Progenitor cell of endocrine pancreas (in vitro differentiated cells): ENCODE data around the gene OSBPL10. TPM values are rescaled to one million over a fixed set of nuclear protein-coding genes. Genes with fewer than 3 reads are reported as not detected.
A peak's percentile ranks its signal among the peaks of the same experiment; 100 is the strongest.

ENCODE experiments used
- DNase-seq: peaks from one replicate; pipeline ENCODE4 v3.0.0; 2021; ENCODE audit warnings: low spot score; ENCODE audit not compliant: unreplicated experiment
- H3K27ac Mint-ChIP-seq: 2 replicates; pipeline ENCODE4 v1.8.0; 2021; ENCODE audit warnings: mild to moderate bottlenecking, moderate library complexity, mixed read lengths
- H3K27me3 Mint-ChIP-seq: 2 replicates; pipeline ENCODE4 v1.8.0; 2021; ENCODE audit warnings: mixed read lengths
- H3K36me3 Mint-ChIP-seq: 2 replicates; pipeline ENCODE4 v1.8.0; 2022; ENCODE audit warnings: mixed read lengths; ENCODE audit not compliant: insufficient read depth
- H3K4me1 Mint-ChIP-seq: 2 replicates; pipeline ENCODE4 v1.8.0; 2021; ENCODE audit warnings: low read depth, mixed read lengths
- H3K4me3 Mint-ChIP-seq: 2 replicates; pipeline ENCODE4 v1.8.0; 2021; ENCODE audit warnings: low read depth, mild to moderate bottlenecking, moderate library complexity, mixed read lengths
- H3K9me3 Mint-ChIP-seq: 2 replicates; pipeline ENCODE4 v1.8.0; 2021; ENCODE audit warnings: low read depth, mixed read lengths
- CTCF ChIP-seq: fragments of 200-600 bp; sonication (generic); IDR thresholded peaks from one replicate; pipeline ENCODE4 v1.5.0; 2021; ENCODE audit warnings: antibody characterized with exemption, mild to moderate bottlenecking; ENCODE audit not compliant: unreplicated experiment
- total RNA-seq: library from RNA; stranded (reverse); gene quantifications from 2 replicates; pipeline ENCODE4 v1.2.1, GENCODE V29; 2021

The OSBPL10 gene
- total RNA-seq, 1 donor from 2014 or later: 25.2 TPM

DNA sequence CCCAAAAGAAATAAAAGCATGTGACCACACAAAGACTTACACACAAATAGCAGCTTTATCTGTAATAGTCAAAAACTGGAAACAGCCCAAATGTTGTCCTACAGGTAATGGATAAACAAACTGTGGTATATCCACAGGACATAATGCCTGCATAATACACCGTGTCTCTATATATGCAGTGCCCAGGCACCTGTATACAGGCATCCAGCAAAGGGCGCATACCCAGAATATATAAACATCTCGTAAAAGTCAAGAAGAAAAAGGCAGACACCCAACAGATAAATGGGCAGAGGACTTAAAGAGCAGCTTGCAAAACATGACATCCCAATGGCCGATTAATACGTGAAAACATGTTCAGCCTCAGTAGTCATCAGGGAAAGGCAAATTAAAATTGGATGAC lies 7.2 kb downstream of the OSBPL10 start:
- H3K36me3 Mint-ChIP-seq: peaks cover 5% of the 10 kb centered on the region
- H3K9me3 Mint-ChIP-seq: no peaks in the 10 kb centered on the region
- no peak overlapping the region for H3K27ac Mint-ChIP-seq
- TF ChIP-seq CTCF: no peak
- H3K4me1 Mint-ChIP-seq: peaks cover 25% of the 10 kb centered on the region
- no peak for DNase-seq
- peaks cover 7% of the 10 kb centered on the region for H3K27me3 Mint-ChIP-seq
- no peak overlapping the region for H3K4me3 Mint-ChIP-seq

DNA sequence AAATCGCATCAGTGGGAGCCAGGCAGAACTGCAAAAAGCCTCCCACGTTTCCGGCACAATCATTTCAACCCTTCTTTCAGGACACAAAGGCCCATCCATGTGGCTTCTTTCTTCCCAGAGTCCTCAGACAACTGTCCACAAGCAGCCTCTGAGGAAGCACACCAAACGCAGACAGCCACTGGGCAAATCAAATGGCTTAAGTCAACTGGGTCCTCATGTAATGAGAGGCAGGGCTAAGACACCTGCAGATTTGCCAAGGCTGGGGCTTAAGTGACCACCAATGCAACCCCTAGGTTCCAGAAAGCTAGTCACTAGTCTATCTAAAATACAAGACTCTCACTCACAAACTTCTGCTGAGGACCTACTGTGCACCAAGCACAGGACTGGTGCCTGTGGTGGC lies 8.0 kb downstream of the OSBPL10 start:
- no peak for DNase-seq
- H3K36me3 Mint-ChIP-seq: peaks cover 3% of the 10 kb centered on the region
- no peaks in the 10 kb centered on the region for H3K9me3 Mint-ChIP-seq
- H3K4me3 Mint-ChIP-seq: no peak overlapping the region
- TF ChIP-seq CTCF: no peak
- peaks cover 5% of the 10 kb centered on the region for H3K27me3 Mint-ChIP-seq
- peaks cover 30% of the 10 kb centered on the region for H3K4me1 Mint-ChIP-seq
- H3K27ac Mint-ChIP-seq: no peak overlapping the region

GRCh38 chr3:31971607-31972006 lies 9.5 kb downstream of the OSBPL10 start:
- peaks cover 37% of the 10 kb centered on the region for H3K4me1 Mint-ChIP-seq
- no peak for TF ChIP-seq CTCF
- no peak overlapping the region for H3K27ac Mint-ChIP-seq

GRCh38 chr3:31968927-31969418 lies 12.1 kb downstream of the OSBPL10 start:
- H3K4me1 Mint-ChIP-seq: peaks cover 34% of the 10 kb centered on the region
- H3K9me3 Mint-ChIP-seq: peaks cover 3% of the 10 kb centered on the region
- peak overlapping the region; percentile 40 for H3K4me3 Mint-ChIP-seq
- H3K27me3 Mint-ChIP-seq: no peaks in the 10 kb centered on the region
- H3K27ac Mint-ChIP-seq: peak overlapping the region; percentile 92
- peaks cover 3% of the 10 kb centered on the region for H3K36me3 Mint-ChIP-seq
- DNase-seq: no peak
- TF ChIP-seq CTCF: no peak

More at GRCh38 chr3:31971607-31972006, 9.5 kb downstream of the OSBPL10 start:
- DNase-seq: no peak
- H3K4me3 Mint-ChIP-seq: no peak overlapping the region
- no peaks in the 10 kb centered on the region for H3K36me3 Mint-ChIP-seq
- no peaks in the 10 kb centered on the region for H3K9me3 Mint-ChIP-seq
- H3K27me3 Mint-ChIP-seq: no peaks in the 10 kb centered on the region

GRCh38 chr3:31968369-31968926 lies 12.6 kb downstream of the OSBPL10 start:
- Mint-ChIP-seq H3K27me3 (no peaks in the 10 kb centered on the region), H3K4me3 (peak overlapping the region; percentile 40), H3K36me3 (peaks cover 3% of the 10 kb centered on the region), H3K9me3 (peaks cover 3% of the 10 kb centered on the region), H3K4me1 (peaks cover 34% of the 10 kb centered on the region), H3K27ac (peak overlapping the region; percentile 92)
- DNase-seq: no peak
- no peak for TF ChIP-seq CTCF
